ENCODE data around the gene MEF2D.

The MEF2D gene

GRCh38 chr1:156474966-156475365 is 25.6 kb downstream of the MEF2D start:
- TF ChIP-seq REST (IDR thresholded peaks at IDR 0.05; ENCODE audit: low read depth) (no peak), EP300 (IDR thresholded peaks at IDR 0.05; ENCODE audit: borderline replicate concordance) (no peak), CEBPB (IDR thresholded peaks at IDR 0.05) (no peak), FOXM1 (IDR thresholded peaks at IDR 0.05; ENCODE audit: borderline replicate concordance, low read depth) (no peak), RAD21 (IDR thresholded peaks at IDR 0.05; ENCODE audit: low read depth) (no peak), EGR1 (IDR thresholded peaks at IDR 0.05) (no peak)

- peak; percentile 34 for TF ChIP-seq NFIC (IDR thresholded peaks at IDR 0.05)
- TF ChIP-seq, protein P1, sequence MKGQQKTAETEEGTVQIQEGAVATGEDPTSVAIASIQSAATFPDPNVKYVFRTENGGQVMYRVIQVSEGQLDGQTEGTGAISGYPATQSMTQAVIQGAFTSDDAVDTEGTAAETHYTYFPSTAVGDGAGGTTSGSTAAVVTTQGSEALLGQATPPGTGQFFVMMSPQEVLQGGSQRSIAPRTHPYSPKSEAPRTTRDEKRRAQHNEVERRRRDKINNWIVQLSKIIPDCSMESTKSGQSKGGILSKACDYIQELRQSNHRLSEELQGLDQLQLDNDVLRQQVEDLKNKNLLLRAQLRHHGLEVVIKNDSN (IDR thresholded peaks at IDR 0.05), result no peak
Measured at GRCh38 chr1:156471496-156472490, 28.8 kb downstream of the MEF2D start.

DNA sequence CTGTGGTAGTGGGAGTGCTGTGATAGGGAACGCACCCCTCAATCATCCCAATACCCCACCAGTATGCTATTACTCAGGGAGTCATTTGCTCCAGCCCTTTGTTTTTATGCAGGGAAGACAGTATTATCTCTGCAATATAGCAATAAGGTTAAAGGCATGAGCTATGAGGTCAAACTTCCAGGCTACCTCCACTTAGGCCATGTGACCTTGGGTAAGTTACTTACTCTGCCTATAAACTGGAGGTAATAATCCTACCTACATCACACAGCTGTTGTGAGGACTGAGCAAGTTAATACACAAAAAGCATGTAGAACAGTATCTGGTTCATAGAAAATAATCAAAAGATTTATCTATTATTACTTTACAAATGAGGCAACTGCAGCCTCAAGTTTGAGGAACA is 30.1 kb downstream of the MEF2D start:
- TF ChIP-seq ZBTB7A (IDR thresholded peaks at IDR 0.05; ENCODE audit: low read depth) (no peak), RAD21 (IDR thresholded peaks at IDR 0.05; ENCODE audit: low read depth) (no peak), CREB1 (IDR thresholded peaks at IDR 0.05; ENCODE audit: low read depth) (no peak), MAX (IDR thresholded peaks at IDR 0.05) (no peak), REST (IDR thresholded peaks at IDR 0.05; ENCODE audit: low read depth) (no peak), TEAD4 (IDR thresholded peaks at IDR 0.05) (no peak), TCF12 (IDR thresholded peaks at IDR 0.05; ENCODE audit: low read depth) (no peak), YY1 (IDR thresholded peaks at IDR 0.05; ENCODE audit: low read depth) (no peak), CEBPB (IDR thresholded peaks at IDR 0.05) (no peak), NFIC (IDR thresholded peaks at IDR 0.05) (no peak), FOXM1 (IDR thresholded peaks at IDR 0.05; ENCODE audit: borderline replicate concordance, low read depth) (no peak)
- TF ChIP-seq, protein P1 (IDR thresholded peaks at IDR 0.05), result no peak

DNA sequence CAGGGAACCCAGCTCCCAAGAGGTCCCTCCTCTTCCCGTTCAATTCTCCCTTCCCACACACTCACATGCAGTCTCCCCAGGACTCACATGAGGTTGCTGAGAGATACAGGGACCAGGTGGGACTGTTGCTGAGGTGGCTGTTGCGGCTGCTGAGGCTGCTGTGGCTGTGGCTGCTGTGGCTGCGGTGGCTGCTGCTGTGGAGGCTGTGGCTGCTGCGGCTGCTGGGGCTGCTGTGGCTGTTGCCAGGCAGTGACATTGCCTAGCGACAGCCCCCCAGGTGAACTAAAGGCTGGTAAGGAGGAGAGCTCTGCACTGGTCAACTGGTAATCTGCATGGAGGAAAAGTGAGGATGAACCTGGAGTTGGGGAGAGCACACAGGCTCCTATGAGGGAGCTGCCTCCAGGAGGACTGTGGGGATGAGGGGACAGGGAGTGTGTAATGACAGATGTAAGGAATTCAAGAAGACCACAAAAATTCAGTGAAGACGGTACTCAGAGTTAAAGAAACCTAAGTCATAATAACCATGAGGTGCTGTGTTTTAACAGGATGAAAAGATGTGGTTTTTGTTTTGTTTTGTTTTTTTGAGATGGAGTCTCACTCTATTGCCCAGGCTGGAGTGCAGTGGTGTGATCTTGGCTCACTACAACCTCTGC is 31.8 kb downstream of the MEF2D start:
- TF ChIP-seq RAD21 (IDR thresholded peaks at IDR 0.05; ENCODE audit: low read depth) (no peak), TEAD4 (IDR thresholded peaks at IDR 0.05) (no peak), EGR1 (IDR thresholded peaks at IDR 0.05) (no peak), CEBPB (IDR thresholded peaks at IDR 0.05) (no peak), YY1 (IDR thresholded peaks at IDR 0.05; ENCODE audit: low read depth) (no peak), TAF1 (IDR thresholded peaks at IDR 0.05; ENCODE audit: low read depth) (no peak), ZBTB7A (IDR thresholded peaks at IDR 0.05; ENCODE audit: low read depth) (no peak), CREB1 (IDR thresholded peaks at IDR 0.05; ENCODE audit: low read depth) (no peak), MAX (IDR thresholded peaks at IDR 0.05) (no peak), EP300 (IDR thresholded peaks at IDR 0.05; ENCODE audit: borderline replicate concordance) (no peak), REST (IDR thresholded peaks at IDR 0.05; ENCODE audit: low read depth) (no peak)
- TF ChIP-seq, protein P1 (IDR thresholded peaks at IDR 0.05), result no peak
